ENCODE data around the gene C1QTNF2. TPM values are rescaled to one million over a fixed set of nuclear protein-coding genes. Genes with fewer than 3 reads are reported as not detected.

C1QTNF2 gene
- total and polyA plus RNA-seq, 2 of the 4 experiments (the other 2 are of a cell fraction): 0.72 to 1.2 TPM

DNA sequence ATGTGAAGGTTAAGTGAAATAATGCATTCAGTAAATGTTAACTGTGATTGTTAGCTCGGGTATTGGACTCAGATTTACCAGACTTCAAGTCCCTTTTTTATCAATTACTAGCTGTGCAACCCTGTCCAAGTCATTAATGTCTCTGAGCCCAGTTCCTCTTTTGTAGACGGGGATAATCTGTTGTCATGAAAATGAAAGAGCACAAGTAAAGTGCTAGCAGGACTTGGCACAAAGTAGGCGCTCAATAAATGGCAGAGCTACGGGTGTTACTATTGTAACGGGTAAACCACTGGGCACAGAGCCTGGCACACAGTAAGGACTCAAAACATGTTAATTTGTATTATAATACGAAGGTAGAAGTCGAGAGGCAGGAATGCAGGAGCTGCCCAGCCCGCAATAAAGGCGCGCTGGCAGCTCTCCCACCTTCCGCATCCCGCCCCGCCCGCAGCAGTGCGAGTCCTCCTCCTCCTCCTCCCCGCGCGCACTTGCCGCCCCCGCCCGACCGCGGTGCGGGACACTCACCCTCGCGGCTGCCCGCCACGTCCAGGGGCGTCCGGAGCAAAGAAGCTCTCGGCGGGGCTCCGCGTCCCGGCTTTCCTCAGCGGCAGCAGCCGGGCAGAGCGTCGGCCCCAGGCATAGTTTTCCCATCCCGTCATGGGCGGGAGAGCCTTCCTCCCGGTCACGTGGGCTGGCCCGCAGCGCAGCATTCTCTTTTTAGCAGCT, at the start of gene C1QTNF2 (continued):
- TF ChIP-seq SMC3 (IDR thresholded peaks at IDR 0.05; ENCODE audit: low read depth, low read length) (no peak), NFE2L2 (IDR thresholded peaks at IDR 0.05; ENCODE audit: low read depth, low read length) (no peak)
- TF ChIP-seq, protein P1, sequence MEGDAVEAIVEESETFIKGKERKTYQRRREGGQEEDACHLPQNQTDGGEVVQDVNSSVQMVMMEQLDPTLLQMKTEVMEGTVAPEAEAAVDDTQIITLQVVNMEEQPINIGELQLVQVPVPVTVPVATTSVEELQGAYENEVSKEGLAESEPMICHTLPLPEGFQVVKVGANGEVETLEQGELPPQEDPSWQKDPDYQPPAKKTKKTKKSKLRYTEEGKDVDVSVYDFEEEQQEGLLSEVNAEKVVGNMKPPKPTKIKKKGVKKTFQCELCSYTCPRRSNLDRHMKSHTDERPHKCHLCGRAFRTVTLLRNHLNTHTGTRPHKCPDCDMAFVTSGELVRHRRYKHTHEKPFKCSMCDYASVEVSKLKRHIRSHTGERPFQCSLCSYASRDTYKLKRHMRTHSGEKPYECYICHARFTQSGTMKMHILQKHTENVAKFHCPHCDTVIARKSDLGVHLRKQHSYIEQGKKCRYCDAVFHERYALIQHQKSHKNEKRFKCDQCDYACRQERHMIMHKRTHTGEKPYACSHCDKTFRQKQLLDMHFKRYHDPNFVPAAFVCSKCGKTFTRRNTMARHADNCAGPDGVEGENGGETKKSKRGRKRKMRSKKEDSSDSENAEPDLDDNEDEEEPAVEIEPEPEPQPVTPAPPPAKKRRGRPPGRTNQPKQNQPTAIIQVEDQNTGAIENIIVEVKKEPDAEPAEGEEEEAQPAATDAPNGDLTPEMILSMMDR (conservative IDR thresholded peaks at IDR 0.05; ENCODE audit: low read depth, low read length): no peak

DNA sequence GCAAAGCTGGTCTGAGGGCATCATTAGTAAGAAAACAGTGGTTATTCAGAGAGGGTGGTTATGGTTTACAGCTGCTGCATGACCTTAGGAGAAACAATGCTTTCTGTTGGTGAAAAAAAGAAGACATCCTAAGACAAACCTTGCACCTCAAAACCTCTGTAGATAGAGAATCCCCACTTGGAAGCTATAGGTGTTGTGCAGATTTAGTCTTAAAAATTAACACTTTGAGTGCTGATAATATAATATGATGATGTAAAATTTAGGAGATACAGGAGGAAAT, 49.8 kb upstream of the C1QTNF2 start:
- DNase-seq (no peak), ATAC-seq (ENCODE audit: low read depth) (no peak)
- no peak overlapping the region for H2BK20ac ChIP-seq (ENCODE audit: low read depth, low read length)
- no peak overlapping the region for H2BK120ac ChIP-seq (ENCODE audit: low read depth, low read length)
- H3K9ac ChIP-seq (ENCODE audit: low read depth, low read length): no peak overlapping the region
- H3K4me3 ChIP-seq (ENCODE audit: insufficient read depth, low read depth, low read length): no peak overlapping the region
- H3K27ac ChIP-seq (ENCODE audit: insufficient read depth, low read length): no peak overlapping the region
- no peak overlapping the region for H3K56ac ChIP-seq (ENCODE audit: extremely low read depth, insufficient read depth, low read length)
- 0 out of 2 replicates have a peak overlapping the region, but pooled peaks have one; percentile 12 for H3K23ac ChIP-seq (ENCODE audit: low read depth, low read length)
- H3K4me1 ChIP-seq (ENCODE audit: control insufficient read depth, insufficient read depth, low read length): peaks cover 7% of the 10 kb centered on the region
- peaks cover 6% of the 10 kb centered on the region; the same call in 1 of the 2 replicates for H3K9me1 ChIP-seq (ENCODE audit: insufficient read depth, low read length)
- POLR2A ChIA-PET (ENCODE audit: unreplicated experiment): no interaction called here
- in situ Hi-C loops (cut with MboI; ENCODE audit: low sequenced_read_pairs) (no loop called here), intact Hi-C loops (cut with micrococcal nuclease) (no loop called here), dilution Hi-C loops (cut with HindIII; ENCODE audit: low sequenced_read_pairs, unreplicated experiment) (no loop called here)
- no peak overlapping the region for H2AK9ac ChIP-seq (replicated peaks; ENCODE audit: low read depth, low read length, poor library complexity)
- no peak overlapping the region for H2AFZ ChIP-seq (replicated peaks; ENCODE audit: low read length, poor library complexity)
- H2BK15ac ChIP-seq (ENCODE audit: low read depth, low read length): peak overlapping the region; percentile 2; the same call in 1 of the 3 replicates
- H3K4ac ChIP-seq (ENCODE audit: low read depth, low read length): peak overlapping the region; percentile 45; the same call in 1 of the 2 replicates
- no peak overlapping the region for H3K14ac ChIP-seq (replicated peaks; ENCODE audit: low read depth, low read length)
- no peaks in the 10 kb centered on the region for H3K27me3 ChIP-seq (ENCODE audit: control insufficient read depth, insufficient read depth, low read length)
- H2AK5ac ChIP-seq (ENCODE audit: low read depth, low read length): no peak overlapping the region
- BruUV-seq (replicated peaks): no TSS peak
- H4K20me1 ChIP-seq (ENCODE audit: insufficient read depth, low read length): no peaks in the 10 kb centered on the region
- H2BK5ac ChIP-seq (ENCODE audit: low read depth, low read length, poor library complexity, severe bottlenecking): no peak overlapping the region
- H4K5ac ChIP-seq (ENCODE audit: low read depth, low read length): peak overlapping the region; percentile 79; the same call in 1 of the 2 replicates
- H4K8ac ChIP-seq (ENCODE audit: low read depth in 2 of 2, low read length in 2 of 2): peak overlapping the region; percentile 16 to 57; a peak in 1 of 4 replicates
- CTCF ChIA-PET: no interaction called here
- no peak overlapping the region for H3K4me2 ChIP-seq (ENCODE audit: low read depth, low read length)
- H3K79me1 ChIP-seq (ENCODE audit: low read depth in 1 of 2, low read length in 2 of 2): peaks cover 16 to 49% of the 10 kb centered on the region in 2 experiments
- no peaks in the 10 kb centered on the region; the same call in 1 of the 2 replicates for H3K36me3 ChIP-seq (ENCODE audit: control insufficient read depth, insufficient read depth, low read length)
- no peak overlapping the region for H3K18ac ChIP-seq (ENCODE audit: low read depth, low read length)
- H4K91ac ChIP-seq (ENCODE audit: insufficient read depth, low read depth, low read length): no peak overlapping the region
- H3K9me3 ChIP-seq (ENCODE audit: control insufficient read depth, insufficient read depth, low read length): no peaks in the 10 kb centered on the region
- no peak for TF ChIP-seq NFE2L2 (IDR thresholded peaks at IDR 0.05; ENCODE audit: low read depth, low read length)
- no peak for TF ChIP-seq BHLHE40 (IDR thresholded peaks at IDR 0.05; ENCODE audit: low read depth, low read length)
- no peak for TF ChIP-seq RFX5 (IDR thresholded peaks at IDR 0.05; ENCODE audit: low read depth, low read length)
- TF ChIP-seq RCOR1 (IDR thresholded peaks at IDR 0.05; ENCODE audit: insufficient replicate concordance, low read length): no peak
- TF ChIP-seq, protein P2, sequence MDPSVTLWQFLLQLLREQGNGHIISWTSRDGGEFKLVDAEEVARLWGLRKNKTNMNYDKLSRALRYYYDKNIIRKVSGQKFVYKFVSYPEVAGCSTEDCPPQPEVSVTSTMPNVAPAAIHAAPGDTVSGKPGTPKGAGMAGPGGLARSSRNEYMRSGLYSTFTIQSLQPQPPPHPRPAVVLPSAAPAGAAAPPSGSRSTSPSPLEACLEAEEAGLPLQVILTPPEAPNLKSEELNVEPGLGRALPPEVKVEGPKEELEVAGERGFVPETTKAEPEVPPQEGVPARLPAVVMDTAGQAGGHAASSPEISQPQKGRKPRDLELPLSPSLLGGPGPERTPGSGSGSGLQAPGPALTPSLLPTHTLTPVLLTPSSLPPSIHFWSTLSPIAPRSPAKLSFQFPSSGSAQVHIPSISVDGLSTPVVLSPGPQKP (IDR thresholded peaks at IDR 0.05; ENCODE audit: borderline replicate concordance, low read depth, low read length): no peak
- TF ChIP-seq, protein P1 (conservative IDR thresholded peaks at IDR 0.05; ENCODE audit: low read depth, low read length): no peak
- no peak for TF ChIP-seq SMC3 (IDR thresholded peaks at IDR 0.05; ENCODE audit: low read depth, low read length)
- no peak for TF ChIP-seq MAFK (IDR thresholded peaks at IDR 0.05; ENCODE audit: low read depth, low read length)
- TF ChIP-seq MXI1 (IDR thresholded peaks at IDR 0.05; ENCODE audit: borderline replicate concordance, low read depth, low read length): no peak
